Choroid plexus epithelial cell (primary cell): ENCODE measurements around the gene NFIX.

Source experiments
- DNase-seq: peaks from one replicate; pipeline ENCODE4 v3.0.0-alpha.2; 2010; ENCODE audit warnings: low read depth
- H3K4me3 ChIP-seq: 2 replicates; pipeline ENCODE4 v1.5.1; 2011; ENCODE audit warnings: low read depth, mild to moderate bottlenecking, control low read depth, low read length, moderate library complexity
- CTCF ChIP-seq: conservative IDR thresholded peaks from 2 replicates; pipeline ENCODE4 v1.5.1; 2011; ENCODE audit warnings: low read depth, mild to moderate bottlenecking, control low read depth, inconsistent platforms, low read length, moderate library complexity

Gene NFIX

DNA sequence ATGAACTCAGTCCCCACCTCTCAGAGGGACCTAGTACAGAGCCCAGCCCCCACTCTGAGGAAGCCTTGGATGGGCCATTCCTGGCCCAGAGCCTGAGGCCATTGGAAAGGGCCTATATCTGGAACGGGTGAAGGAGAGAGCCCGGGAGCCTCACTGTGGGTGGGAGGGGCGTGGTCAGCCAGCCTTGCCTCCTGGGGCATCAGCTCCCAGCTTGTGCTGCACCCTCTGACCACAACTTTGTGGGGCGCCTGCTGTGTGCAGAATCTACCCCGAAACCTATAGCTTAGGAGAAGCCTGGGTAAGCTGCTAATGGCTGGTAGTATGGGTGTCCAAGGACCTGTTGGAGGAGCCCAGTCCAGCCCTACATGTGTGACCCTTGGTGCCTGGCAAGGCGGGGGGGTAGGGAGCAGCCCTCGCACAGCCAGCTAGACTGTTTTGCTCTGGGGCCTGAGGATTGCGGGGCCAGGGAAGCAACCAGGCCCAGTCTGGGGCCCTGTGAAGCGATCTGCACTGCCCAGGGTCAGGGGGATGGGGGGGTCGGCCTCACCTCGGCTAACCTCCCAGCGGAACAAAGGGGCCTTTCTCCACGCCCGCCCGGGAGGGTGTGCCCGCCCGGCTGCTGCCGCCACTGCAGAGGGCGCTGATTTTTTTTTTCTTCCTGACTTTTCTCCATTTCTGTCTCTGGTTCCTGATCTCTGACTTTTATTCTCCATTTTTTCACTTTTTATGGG is 65.1 kb downstream of the NFIX start:
- no peak overlapping the region for H3K4me3 ChIP-seq
- no peak for DNase-seq
- no peak for TF ChIP-seq CTCF

GRCh38 chr19:13060964-13061927 is 66.0 kb downstream of the NFIX start:
- TF ChIP-seq CTCF = peak; percentile 96
- peak overlapping the region; percentile 53 for H3K4me3 ChIP-seq
- peak; percentile 80 for DNase-seq

- no peak for DNase-seq
- no peak overlapping the region for H3K4me3 ChIP-seq
- no peak for TF ChIP-seq CTCF
Measured at GRCh38 chr19:13062317-13062716, 67.0 kb downstream of the NFIX start.

GRCh38 chr19:13063461-13064091 is 68.3 kb downstream of the NFIX start:
- H3K4me3 ChIP-seq = no peak overlapping the region
- no peak for DNase-seq
- TF ChIP-seq CTCF = no peak

- TF ChIP-seq CTCF = no peak
Measured at GRCh38 chr19:13064092-13064489, 68.8 kb downstream of the NFIX start.

GRCh38 chr19:13066226-13066625 is 71.0 kb downstream of the NFIX start:
- TF ChIP-seq CTCF = no peak
- no peak overlapping the region for H3K4me3 ChIP-seq
- no peak for DNase-seq

More at GRCh38 chr19:13064092-13064489, 68.8 kb downstream of the NFIX start:
- no peak for DNase-seq
- H3K4me3 ChIP-seq = no peak overlapping the region
